ENCODE results near the gene ARCN1.

- TF ChIP-seq CEBPB (IDR thresholded peaks at IDR 0.05) (no peak), POLR2A (IDR thresholded peaks at IDR 0.05; ENCODE audit: low read length) (no peak), CTCF (IDR thresholded peaks at IDR 0.05) (no peak), NR3C1 (IDR thresholded peaks at IDR 0.05) (no peak), ZC3H11A (IDR thresholded peaks at IDR 0.05) (no peak), RAD21 (conservative IDR thresholded peaks at IDR 0.05 in 1 of 2, IDR thresholded peaks at IDR 0.05 in 1 of 2) (no peak), MAX (IDR thresholded peaks at IDR 0.05) (no peak), RFX5 (IDR thresholded peaks at IDR 0.05) (no peak)
Observed at GRCh38 chr11:118643142-118643994, 71.2 kb downstream of the ARCN1 start.
